Prostate gland (tissue), 2 donors: ENCODE results near the gene PPP4C. TPM values are rescaled to one million over a fixed set of nuclear protein-coding genes. Genes with fewer than 3 reads are reported as not detected.

Source experiments
- DNase-seq: peaks from one replicate; pipeline ENCODE4 v3.0.0-alpha.2; 2019; ENCODE audit warnings: low spot score
- H3K27ac ChIP-seq, 2 donors: fragments of 200-600 bp; sonication (generic); 2 replicates each; pipeline ENCODE4 v1.5.1; 2017 to 2019
- H3K27me3 ChIP-seq: fragments of 200-600 bp; sonication (generic); replicated peaks from 2 replicates; pipeline ENCODE4 v1.5.1; 2019; ENCODE audit not compliant: insufficient read depth
- H3K36me3 ChIP-seq, 2 donors: fragments of 200-600 bp; sonication (generic); 1 replicate in 1 of 2; 2 replicates in 1 of 2; pipeline versions ENCODE4 v1.5.1 to v1.8.1; 2017 to 2019
- H3K4me1 ChIP-seq: fragments of 200-600 bp; sonication (generic); replicated peaks from 2 replicates; pipeline ENCODE4 v1.5.1; 2019
- H3K4me3 ChIP-seq, 2 donors: fragments of 200-600 bp; sonication (generic); 2 replicates each; pipeline ENCODE4 v1.5.1; 2017 to 2019
- H3K9me3 ChIP-seq: fragments of 200-600 bp; sonication (generic); 2 replicates; pipeline ENCODE4 v1.5.1; 2017
- CTCF ChIP-seq, 4 experiments: fragments of 200-600 bp in 2 of 4; fragments of 450-650 bp in 2 of 4; sonication (generic) in 2 of 4; IDR thresholded peaks; 1 replicate in 3 of 4; 2 replicates in 1 of 4; pipeline ENCODE4 v1.5.1; 2016 to 2019; ENCODE audit warnings: antibody characterized with exemption in 4 of 4, mild to moderate bottlenecking in 2 of 4, moderate library complexity in 2 of 4
- POLR2A ChIP-seq: fragments of 450-650 bp; IDR thresholded peaks from one replicate; pipeline ENCODE4 v1.6.1; 2016; ENCODE audit warnings: antibody characterized with exemption, mild to moderate bottlenecking
- POLR2AphosphoS5 ChIP-seq: sonication (generic); formaldehyde crosslinking; IDR thresholded peaks from one replicate; pipeline ENCODE4 v1.6.1; 2017; ENCODE audit warnings: antibody characterized with exemption
- WGBS: methylation state at CpG from one replicate; pipeline ENCODE4 v1.1.5; 2018; 5-methylcytosine and 5-hydroxymethylcytosine counted together
- intact Hi-C: fragments of 100-400 bp; cut with DNase I; formaldehyde crosslinking; loops from one replicate; pipeline ENCODE4 v1.14.2; 2022
- total RNA-seq, 2 donors: library from RNA; depleted of rRNA; stranded (reverse); fragments of >200 nt; gene quantifications; one replicate each; pipeline ENCODE4 v1.1.0, GENCODE V29; 2016

PPP4C gene
- total RNA-seq, 2 donors from 2014 or later, result 67.8 to 85.4 TPM

GRCh38 chr16:30053376-30054015, 22.3 kb upstream of the PPP4C start:
- Histone ChIP-seq H3K4me1 (peaks cover 4% of the 10 kb centered on the region), H3K4me3 (peak overlapping the region; percentile 52 to 65), H3K36me3 (no peaks in the 10 kb centered on the region), H3K27ac (peak overlapping the region in 1 of 2 donors; percentile 2), H3K9me3 (no peaks in the 10 kb centered on the region), H3K27me3 (no peaks in the 10 kb centered on the region)
- TF ChIP-seq CTCF (IDR thresholded peaks at IDR 0.05), result no peak
- no peak for TF ChIP-seq POLR2A
- TF ChIP-seq POLR2AphosphoS5, result no peak
- 4% methylated on average over 19 of the region's 19 CpGs for WGBS
- no peak for DNase-seq
- intact Hi-C loops, result no loop called here

GRCh38 chr16:30054451-30054850, 21.3 kb upstream of the PPP4C start:
- no peak overlapping the region for H3K27ac ChIP-seq
- intact Hi-C loops, result no loop called here

GRCh38 chr16:30054959-30055553, 20.7 kb upstream of the PPP4C start:
- TF ChIP-seq CTCF (IDR thresholded peaks at IDR 0.05) (peak in 1 of 4 experiments; percentile 38), POLR2AphosphoS5 (peak; percentile 47), POLR2A (no peak)
- DNase-seq, result peak; percentile 64
- H3K9me3 ChIP-seq, result no peaks in the 10 kb centered on the region
- H3K27me3 ChIP-seq, result no peaks in the 10 kb centered on the region
- no peak overlapping the region for H3K4me3 ChIP-seq
- H3K27ac ChIP-seq, result no peak overlapping the region
- peaks cover 4% of the 10 kb centered on the region for H3K4me1 ChIP-seq
- WGBS, result 38% methylated on average over 9 of the region's 10 CpGs
- H3K36me3 ChIP-seq, result no peaks in the 10 kb centered on the region
- intact Hi-C loops, result no loop called here

More at GRCh38 chr16:30054451-30054850, 21.3 kb upstream of the PPP4C start:
- Histone ChIP-seq H3K27me3 (no peaks in the 10 kb centered on the region), H3K36me3 (no peaks in the 10 kb centered on the region), H3K4me3 (no peak overlapping the region), H3K9me3 (no peaks in the 10 kb centered on the region), H3K4me1 (peaks cover 4% of the 10 kb centered on the region)
- DNase-seq, result no peak
- TF ChIP-seq CTCF (IDR thresholded peaks at IDR 0.05) (no peak), POLR2AphosphoS5 (no peak), POLR2A (no peak)
- WGBS, result 80% methylated on average over 8 of the region's 8 CpGs

GRCh38 chr16:30060346-30060745, 15.4 kb upstream of the PPP4C start:
- intact Hi-C loops, result loop anchor here (10.0 kb wide), 1 partner anchor 594 kb away; the partner anchor contains the start of genes FBRS and PRR14
- peak overlapping the region in 1 of 2 donors; percentile 4 for H3K27ac ChIP-seq
- WGBS, result 64% methylated on average over 4 of the region's 4 CpGs
- no peak for DNase-seq
- no peaks in the 10 kb centered on the region for H3K9me3 ChIP-seq
- H3K4me1 ChIP-seq, result peaks cover 12% of the 10 kb centered on the region
- no peaks in the 10 kb centered on the region for H3K27me3 ChIP-seq
- TF ChIP-seq POLR2AphosphoS5 (no peak), CTCF (IDR thresholded peaks at IDR 0.05) (no peak), POLR2A (no peak)
- no peak overlapping the region for H3K4me3 ChIP-seq
- H3K36me3 ChIP-seq, result no peaks in the 10 kb centered on the region
